Measurements from ENCODE around the gene GTPBP3. TPM values are rescaled to one million over a fixed set of nuclear protein-coding genes. Genes with fewer than 3 reads are reported as not detected.

GTPBP3 gene
- total RNA-seq, 1 donor from 2014 or later, result 256 TPM

- intact Hi-C loops (cut with DNase I), result no loop called here
- DNase-seq (ENCODE audit: low spot score in 2 of 2), result no peak
Observed at GRCh38 chr19:17296273-17296672, 41.1 kb upstream of the GTPBP3 start.

GRCh38 chr19:17296976-17297375 lies 40.4 kb upstream of the GTPBP3 start:
- TF ChIP-seq, protein P1, sequence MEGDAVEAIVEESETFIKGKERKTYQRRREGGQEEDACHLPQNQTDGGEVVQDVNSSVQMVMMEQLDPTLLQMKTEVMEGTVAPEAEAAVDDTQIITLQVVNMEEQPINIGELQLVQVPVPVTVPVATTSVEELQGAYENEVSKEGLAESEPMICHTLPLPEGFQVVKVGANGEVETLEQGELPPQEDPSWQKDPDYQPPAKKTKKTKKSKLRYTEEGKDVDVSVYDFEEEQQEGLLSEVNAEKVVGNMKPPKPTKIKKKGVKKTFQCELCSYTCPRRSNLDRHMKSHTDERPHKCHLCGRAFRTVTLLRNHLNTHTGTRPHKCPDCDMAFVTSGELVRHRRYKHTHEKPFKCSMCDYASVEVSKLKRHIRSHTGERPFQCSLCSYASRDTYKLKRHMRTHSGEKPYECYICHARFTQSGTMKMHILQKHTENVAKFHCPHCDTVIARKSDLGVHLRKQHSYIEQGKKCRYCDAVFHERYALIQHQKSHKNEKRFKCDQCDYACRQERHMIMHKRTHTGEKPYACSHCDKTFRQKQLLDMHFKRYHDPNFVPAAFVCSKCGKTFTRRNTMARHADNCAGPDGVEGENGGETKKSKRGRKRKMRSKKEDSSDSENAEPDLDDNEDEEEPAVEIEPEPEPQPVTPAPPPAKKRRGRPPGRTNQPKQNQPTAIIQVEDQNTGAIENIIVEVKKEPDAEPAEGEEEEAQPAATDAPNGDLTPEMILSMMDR (IDR thresholded peaks at IDR 0.05), result no peak
- peaks cover 5% of the 10 kb centered on the region in 2 donors for H3K36me3 ChIP-seq
- no peak overlapping the region for H3K4me3 ChIP-seq
- H3K27ac ChIP-seq, result no peak overlapping the region
- intact Hi-C loops (cut with DNase I), result no loop called here
- no peak for DNase-seq (ENCODE audit: low spot score in 2 of 2)
- peaks cover 3 to 10% of the 10 kb centered on the region in 2 donors for H3K4me1 ChIP-seq
- no peaks in the 10 kb centered on the region for H3K9me3 ChIP-seq
- H3K27me3 ChIP-seq, result no peaks in the 10 kb centered on the region

More at GRCh38 chr19:17296273-17296672, 41.1 kb upstream of the GTPBP3 start:
- Histone ChIP-seq H3K9me3 (no peaks in the 10 kb centered on the region), H3K27ac (no peak overlapping the region), H3K4me1 (peaks cover 3 to 10% of the 10 kb centered on the region in 2 donors), H3K27me3 (no peaks in the 10 kb centered on the region), H3K36me3 (peaks cover 5% of the 10 kb centered on the region in 2 donors), H3K4me3 (no peak overlapping the region)
- TF ChIP-seq, protein P1 (IDR thresholded peaks at IDR 0.05), result no peak

DNA sequence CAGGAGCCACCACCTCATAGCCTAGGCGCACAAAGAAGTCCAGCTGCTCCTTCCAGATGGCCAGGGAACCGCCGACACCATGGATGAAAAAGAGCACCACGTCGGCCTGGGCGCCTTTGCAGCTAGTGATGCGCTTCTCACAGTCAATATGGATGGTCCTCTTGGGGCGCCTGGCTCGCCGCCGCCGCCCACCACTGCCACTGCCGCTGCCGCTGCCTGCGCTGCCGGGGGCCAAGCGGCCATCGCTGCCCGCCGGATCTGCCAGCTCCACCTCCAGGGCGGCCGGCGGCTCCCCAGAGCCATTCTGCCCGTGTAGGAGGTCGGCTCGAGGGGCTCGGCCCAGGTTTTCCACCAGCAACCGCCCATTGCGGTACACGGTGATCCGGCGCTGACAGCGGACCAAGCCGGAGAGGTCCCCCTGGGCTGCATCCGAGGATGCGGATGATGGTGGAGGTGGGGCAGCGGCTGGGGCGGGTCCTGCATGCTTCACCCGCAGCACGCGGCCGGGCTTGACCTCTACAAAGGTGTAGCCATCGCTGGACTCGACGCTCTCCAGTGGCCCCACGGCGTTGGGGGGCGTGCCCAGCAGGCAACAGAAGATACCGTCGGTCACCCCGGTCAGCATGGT lies 36.2 kb upstream of the GTPBP3 start:
- Histone ChIP-seq H3K27ac (no peak overlapping the region), H3K36me3 (peaks cover 5% of the 10 kb centered on the region in 2 donors), H3K4me3 (no peak overlapping the region), H3K27me3 (no peaks in the 10 kb centered on the region), H3K9me3 (no peaks in the 10 kb centered on the region), H3K4me1 (peaks cover 2 to 22% of the 10 kb centered on the region in 2 donors)
- TF ChIP-seq, protein P1 (IDR thresholded peaks at IDR 0.05), result no peak
- intact Hi-C loops (cut with DNase I), result loop anchor here (5.0 kb wide), 1 partner anchor 54 kb away; the partner anchor contains the start of gene NR2F6
- DNase-seq (ENCODE audit: low spot score in 2 of 2), result no peak

GRCh38 chr19:17302391-17303166 lies 34.8 kb upstream of the GTPBP3 start:
- H3K4me3 ChIP-seq, result peak overlapping the region; percentile 73 to 88
- H3K4me1 ChIP-seq, result peaks cover 2 to 22% of the 10 kb centered on the region in 2 donors
- H3K36me3 ChIP-seq, result peaks cover 5% of the 10 kb centered on the region in 2 donors
- intact Hi-C loops (cut with DNase I), result loop anchor here (5.0 kb wide), 1 partner anchor 55 kb away; the partner anchor contains the start of gene NR2F6
- no peaks in the 10 kb centered on the region for H3K27me3 ChIP-seq
- DNase-seq (ENCODE audit: low spot score in 2 of 2), result no peak
- TF ChIP-seq, protein P1 (IDR thresholded peaks at IDR 0.05), result no peak
- H3K27ac ChIP-seq, result peak overlapping the region; percentile 78 to 81
- no peaks in the 10 kb centered on the region for H3K9me3 ChIP-seq

DNA sequence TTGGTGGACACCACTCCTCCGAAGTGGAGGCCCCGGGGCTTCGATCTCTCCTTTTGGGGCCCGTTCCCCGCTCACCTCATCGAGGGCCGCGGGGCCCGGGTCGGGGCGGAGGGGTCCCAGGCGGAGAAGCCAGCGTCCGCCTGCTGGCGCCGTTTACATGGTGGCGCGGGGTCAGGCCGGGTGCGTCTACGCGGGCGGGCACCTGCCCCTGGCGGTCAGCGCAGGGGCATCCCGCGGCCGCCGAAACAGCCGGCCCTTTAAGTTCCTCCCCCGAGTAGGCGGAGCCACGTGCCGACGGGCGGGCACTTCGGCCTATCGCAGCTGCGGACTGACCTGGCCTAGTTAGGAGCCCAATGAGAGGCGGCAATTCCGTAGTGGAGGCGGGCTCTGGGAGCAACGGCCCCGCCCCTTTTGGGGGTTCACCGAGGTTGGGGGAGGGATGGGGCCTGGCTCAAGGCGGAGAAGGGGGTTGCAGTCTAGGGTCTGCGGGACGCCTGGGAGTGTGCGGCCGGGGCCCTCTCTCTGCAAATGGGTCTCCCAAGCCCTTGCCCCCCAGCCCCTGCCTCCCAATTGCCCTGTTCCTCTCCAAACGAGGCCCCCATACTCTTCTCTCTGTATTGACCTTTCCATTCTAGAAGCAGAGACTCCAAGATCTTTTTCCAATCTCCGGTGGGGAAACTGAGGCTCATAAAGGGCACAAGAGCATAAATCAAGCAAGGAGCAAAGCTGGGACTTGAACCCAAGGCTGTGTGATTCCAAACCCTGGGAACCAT lies 34.0 kb upstream of the GTPBP3 start, which contains the start of gene ABHD8:
Gene ABHD8 (minus strand): TSS at position 259 of the 773 bp plus-strand sequence. CDS start 1,809 bp downstream, outside the sequence.
- DNase-seq (ENCODE audit: low spot score in 2 of 2), result peak; percentile 88 to 98
- Histone ChIP-seq H3K36me3 (peaks cover 2 to 5% of the 10 kb centered on the region in 2 donors), H3K27me3 (no peaks in the 10 kb centered on the region), H3K4me3 (peak within 1 kb of the TSS; percentile 73 to 88), H3K4me1 (peaks cover 2 to 22% of the 10 kb centered on the region in 2 donors), H3K9me3 (no peaks in the 10 kb centered on the region), H3K27ac (peak within 1 kb of the TSS; percentile 78 to 81)
- TF ChIP-seq, protein P1 (IDR thresholded peaks at IDR 0.05), result peak; percentile 71 to 92 (median 71)
- intact Hi-C loops (cut with DNase I), result loop anchor here (5.0 kb wide), 1 partner anchor 56 kb away; the partner anchor contains the start of gene NR2F6
